ENCODE data around the gene SCT.

DNA sequence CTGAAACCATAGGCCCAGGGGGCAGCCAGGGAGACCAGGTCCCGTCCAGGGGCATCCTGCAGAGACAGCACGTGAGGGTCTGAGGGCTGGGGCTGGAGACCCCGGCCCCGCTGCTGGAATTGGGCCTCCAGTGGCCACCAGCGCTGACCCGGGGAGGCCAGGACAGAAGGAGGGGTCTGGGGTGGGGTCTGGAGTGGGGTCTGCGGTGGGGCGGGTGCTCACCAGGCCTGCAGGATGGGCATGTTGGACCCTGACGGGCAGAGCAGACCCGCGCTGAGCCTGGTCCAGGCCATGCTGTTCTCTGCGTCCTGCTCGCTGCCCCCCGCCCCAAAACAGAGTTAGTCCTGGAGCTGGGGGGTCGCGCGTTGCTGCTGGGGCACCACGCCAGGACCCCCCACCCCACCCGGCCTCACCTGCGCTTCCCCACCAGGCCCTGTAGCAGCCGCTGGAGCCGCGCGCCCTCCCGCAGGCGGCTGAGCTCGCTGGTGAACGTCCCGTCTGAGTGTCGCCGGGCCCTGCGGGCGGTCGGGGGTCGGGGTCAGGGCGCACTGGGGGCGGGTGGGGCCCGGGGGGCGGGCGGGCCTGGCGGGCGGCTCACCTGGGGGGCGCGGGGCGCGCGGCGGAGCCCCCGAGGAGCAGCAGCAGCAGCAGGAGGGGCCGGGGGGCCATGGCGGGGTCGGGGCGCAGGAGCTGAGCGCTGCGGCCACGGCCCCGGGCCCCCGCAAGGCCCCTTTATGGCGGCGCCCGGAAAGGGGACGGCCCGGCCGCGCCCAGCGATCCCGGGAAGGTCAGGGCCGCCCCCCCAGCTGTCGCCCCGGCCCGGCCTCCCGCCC lies at the start of gene SCT:
- peak; percentile 17; the same call in 1 of the 2 replicates for TF ChIP-seq POLR2AphosphoS5 (IDR thresholded peaks at IDR 0.05; ENCODE audit: borderline replicate concordance, low read depth, low read length)
- no peak for TF ChIP-seq EZH2 (IDR thresholded peaks at IDR 0.05)
- TF ChIP-seq FOXP2 (optimal IDR thresholded peaks at IDR 0.05; ENCODE audit: control extremely low read depth, extremely low read length, insufficient read depth): no peak
